CD4-positive, alpha-beta T cell treated with Interleukin-6 at 100 ng/mL for 8 hours (primary cell): ENCODE measurements around the gene FMO5.
"Not testable (repeated sequence)": the region's sequence is repeated elsewhere in the genome, so short reads cannot be mapped to it uniquely, and the experiment has no call there.

ENCODE experiments used
- DNase-seq: peaks from one replicate; pipeline ENCODE4 v3.0.0-alpha.2; 2020; ENCODE audit warnings: mixed read lengths, low spot score

FMO5 gene, protein sequence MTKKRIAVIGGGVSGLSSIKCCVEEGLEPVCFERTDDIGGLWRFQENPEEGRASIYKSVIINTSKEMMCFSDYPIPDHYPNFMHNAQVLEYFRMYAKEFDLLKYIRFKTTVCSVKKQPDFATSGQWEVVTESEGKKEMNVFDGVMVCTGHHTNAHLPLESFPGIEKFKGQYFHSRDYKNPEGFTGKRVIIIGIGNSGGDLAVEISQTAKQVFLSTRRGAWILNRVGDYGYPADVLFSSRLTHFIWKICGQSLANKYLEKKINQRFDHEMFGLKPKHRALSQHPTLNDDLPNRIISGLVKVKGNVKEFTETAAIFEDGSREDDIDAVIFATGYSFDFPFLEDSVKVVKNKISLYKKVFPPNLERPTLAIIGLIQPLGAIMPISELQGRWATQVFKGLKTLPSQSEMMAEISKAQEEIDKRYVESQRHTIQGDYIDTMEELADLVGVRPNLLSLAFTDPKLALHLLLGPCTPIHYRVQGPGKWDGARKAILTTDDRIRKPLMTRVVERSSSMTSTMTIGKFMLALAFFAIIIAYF

DNA sequence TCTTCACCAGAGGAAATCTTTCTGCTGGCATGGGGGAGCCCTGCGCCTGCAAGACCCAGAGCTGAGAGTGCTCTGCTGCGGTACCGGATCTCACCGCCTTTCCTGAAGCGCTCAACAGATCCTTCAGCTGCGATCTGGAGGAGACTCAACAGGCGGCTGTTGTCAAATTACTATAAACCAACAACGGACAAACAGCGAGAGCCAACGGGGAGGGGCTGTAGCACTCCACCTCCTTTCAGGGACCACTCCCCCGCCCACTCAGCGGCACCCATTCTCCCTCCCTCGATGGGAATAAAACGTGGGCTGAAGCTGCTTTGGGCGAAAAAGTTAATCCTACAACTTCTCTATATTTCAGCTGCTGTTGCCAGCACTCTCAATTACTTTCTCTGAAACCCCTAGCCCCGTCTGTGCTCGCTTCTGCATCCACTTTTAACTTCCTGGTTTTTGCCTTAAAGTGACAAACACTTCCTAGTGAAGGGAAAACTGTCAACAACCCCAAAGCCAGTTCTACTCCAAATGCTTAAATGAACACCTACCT, at the start of gene FMO5:
Gene FMO5, minus strand, starts transcription at position 147 of the 538 bp plus-strand sequence. CDS start 310 bp downstream, outside the sequence.
- peak; percentile 46 for DNase-seq

DNA sequence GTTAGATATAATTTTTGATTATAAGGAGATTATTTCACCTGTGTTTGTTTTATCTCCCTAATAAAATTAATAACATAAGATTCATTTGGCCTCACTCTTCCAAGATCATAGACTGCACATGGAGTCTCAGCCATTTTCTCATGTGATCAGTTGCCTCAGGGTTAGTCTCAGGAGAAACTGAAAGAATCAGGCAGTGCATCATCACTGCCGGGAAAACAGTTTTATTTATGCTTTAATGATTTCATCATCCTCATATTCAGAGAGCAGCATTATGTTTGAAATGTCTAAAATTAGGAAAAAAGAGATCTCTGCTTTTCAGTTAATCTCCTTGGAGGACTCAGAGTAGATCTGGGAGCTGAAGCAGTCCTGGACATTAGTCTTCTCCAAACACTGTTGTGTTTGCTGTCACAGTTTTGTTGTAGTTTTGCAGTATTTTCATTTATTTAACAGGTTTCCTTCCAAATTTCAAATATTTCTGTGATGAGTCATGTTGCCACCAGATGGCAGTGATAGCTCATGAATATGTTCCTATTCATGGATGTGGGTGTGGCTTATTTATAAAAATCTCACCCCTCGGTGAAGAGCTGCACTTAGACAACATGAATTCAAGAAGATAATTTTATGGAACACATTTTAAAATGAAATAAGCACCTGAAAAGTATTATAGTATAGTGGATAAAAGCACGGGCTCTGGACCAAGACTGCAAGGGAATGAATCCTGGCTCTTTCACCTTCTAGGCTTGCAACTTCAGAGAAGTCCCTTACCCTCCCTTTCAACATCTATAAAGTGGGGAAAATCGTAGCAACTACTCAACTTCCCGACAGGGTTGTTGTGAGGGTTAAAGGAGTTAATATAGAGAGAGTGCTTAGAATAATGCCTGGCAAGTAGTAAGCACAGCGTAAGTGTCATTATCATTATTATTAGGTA, 48.5 kb upstream of the FMO5 start:
- peak; percentile 27 for DNase-seq

DNA sequence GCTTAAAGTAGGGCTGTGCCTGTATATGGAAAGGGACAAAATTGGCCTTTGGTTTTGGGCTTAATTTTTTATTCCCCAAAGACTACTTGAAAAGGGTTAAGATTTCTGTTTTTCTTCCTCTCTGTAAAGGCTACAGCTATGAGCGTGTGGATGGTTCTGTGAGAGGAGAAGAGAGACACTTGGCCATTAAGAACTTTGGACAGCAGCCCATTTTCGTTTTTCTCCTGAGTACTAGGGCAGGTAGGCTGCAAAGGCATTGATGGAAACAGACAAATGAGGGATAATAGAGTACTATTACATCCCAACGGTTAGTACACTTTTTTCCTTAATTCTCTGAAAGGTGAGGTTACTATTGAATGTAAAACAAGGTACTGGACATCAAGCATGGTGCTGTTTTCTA, 46.9 kb upstream of the FMO5 start:
- no peak for DNase-seq

DNA sequence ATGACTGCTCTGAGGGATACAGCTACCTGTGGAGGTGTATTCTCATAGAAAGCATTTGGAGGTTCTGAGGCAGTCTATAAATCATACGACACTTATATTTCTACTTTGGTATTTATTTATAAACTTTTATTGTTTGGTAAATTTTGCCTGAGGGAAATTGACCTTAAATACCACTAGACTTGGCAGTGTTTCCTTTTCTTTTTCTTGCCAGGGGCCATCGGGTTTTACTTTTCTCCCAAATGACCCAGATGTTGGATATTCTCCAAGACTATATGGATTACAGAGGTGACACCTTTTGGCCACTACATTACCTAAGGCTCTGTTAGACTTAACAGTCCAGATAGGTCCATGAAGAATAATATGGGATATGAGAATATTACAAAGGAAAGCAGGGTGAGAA, 45.6 kb upstream of the FMO5 start:
- no peak for DNase-seq

DNA sequence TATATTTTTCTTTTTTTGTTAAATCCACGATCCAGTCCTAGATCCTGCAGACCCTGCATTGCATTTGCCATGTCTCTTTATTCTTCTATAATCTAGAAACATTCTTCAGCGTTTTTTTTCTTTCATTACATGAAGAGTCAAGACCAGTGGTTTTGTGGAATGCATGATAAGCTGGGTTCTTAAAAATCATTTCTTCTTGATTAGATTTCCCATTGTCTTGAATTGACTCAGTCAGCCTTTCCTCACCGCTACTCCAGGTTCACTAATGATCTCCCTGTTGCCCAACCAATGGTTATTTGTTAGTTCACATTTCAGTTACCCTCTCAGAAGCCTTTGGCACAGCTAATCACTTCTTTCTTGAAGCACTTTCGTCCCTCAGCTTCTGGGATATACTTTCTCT, 42.6 kb upstream of the FMO5 start:
- DNase-seq, result no peak

DNA sequence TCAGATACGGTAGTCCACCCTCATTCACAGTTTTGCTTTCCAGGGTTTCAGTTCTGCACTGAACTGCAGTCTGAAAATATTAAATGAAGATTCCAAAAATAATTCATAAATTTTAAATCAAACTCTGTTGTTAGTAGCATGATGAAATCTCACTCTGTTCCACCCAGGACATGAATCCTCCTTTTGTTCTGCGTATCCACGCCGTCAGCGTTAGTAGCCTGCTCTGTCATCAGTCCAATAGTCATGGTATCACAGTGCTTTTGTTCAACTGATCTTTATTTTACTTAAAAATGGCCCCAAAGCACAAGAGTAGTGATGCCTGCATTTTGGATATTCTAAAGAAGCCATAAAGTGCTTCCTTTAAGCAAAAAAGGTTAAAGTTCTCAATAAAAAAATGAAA, 41.2 kb upstream of the FMO5 start:
- no peak for DNase-seq

DNA sequence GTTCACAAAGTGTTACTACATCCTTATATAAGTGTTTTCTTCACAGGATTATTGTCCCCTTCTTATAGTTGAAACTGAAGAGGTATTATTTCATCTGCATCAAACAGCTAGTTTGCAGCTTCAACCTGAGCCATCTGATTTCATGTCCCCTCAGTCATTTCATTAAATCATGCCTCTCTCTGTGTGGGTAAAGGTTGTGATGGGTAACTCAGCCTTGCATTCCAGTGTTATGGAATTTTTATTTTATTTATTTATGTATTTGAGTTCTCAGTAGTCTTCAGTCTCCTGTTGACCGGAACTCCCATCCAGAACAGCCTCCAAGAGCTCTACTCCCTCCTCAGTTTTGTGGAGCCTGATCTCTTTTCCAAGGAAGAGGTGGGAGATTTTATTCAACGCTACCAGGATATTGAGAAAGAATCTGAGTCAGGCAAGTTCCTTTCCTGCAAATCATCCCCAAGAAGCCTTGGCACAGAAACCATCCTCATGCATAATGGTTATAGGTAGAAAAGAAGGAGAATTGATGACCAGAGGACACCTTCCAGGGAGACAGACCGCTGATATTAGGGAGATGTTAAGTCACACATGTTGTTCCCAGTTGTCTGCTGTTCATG, 39.1 kb upstream of the FMO5 start:
- no peak for DNase-seq

DNA sequence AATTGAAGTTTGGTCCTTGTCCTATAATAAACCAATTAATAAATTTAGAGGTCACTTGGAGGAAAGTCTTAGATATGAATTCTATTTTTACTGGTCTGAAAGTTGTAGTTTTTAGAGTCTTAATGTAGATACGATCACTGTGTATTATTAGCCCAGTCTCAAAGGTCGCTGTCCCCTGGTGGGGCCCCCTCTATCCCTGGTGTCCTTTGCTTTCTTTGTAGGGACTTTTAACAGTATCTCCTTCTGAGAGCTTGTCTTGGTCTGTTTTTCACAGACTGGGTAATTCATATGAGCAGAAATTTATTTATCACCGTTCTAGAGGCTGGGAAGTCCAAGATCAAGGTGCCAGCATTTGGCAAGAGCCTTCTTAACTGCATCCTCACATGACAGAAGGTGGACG, 35.8 kb upstream of the FMO5 start:
- DNase-seq, result no peak

DNA sequence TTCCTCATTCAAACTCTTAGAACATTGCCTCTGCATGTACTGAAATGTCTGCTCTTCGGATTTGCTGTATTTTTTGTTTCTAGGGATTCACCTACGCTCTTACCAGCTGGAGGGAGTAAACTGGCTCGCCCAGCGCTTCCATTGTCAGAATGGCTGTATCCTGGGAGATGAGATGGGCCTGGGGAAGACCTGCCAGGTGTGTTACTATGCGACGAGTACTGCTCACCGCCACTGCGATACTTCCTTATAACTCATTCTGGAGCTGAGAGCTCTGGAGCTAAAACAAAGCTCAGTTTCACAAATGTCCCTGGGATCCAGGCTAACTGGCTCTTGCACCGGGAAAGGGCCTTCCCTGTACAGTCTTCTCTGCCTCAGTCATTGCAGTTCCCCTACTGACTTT, 27.4 kb upstream of the FMO5 start:
- no peak for DNase-seq

DNA sequence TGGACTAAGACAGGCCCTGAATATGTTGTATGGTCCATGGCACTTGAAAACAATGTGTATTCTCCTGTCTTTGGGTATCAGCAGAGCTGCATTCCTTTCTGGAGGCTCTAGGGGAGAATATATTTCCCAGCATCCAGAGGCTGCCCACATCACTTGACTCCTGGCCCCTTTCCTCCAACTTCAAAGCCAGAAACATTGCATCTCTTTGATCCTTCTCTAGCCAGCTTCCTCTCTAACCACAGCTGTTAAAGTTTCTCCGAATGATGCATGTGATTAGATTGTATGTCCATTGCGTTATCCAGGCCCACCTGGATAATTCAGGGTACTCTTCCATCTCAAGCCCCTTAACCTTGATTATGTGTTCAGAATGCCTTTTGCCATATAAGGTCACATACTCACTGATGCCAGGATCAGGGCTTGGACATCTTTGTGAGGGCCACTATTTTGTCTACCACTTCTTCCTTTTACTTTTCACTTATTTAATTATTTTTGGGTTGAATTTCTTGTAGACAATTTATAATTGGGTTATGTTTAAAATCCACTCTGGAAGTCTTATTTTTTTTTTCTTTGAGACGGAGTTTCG, 22.6 kb upstream of the FMO5 start:
- no peak for DNase-seq

DNA sequence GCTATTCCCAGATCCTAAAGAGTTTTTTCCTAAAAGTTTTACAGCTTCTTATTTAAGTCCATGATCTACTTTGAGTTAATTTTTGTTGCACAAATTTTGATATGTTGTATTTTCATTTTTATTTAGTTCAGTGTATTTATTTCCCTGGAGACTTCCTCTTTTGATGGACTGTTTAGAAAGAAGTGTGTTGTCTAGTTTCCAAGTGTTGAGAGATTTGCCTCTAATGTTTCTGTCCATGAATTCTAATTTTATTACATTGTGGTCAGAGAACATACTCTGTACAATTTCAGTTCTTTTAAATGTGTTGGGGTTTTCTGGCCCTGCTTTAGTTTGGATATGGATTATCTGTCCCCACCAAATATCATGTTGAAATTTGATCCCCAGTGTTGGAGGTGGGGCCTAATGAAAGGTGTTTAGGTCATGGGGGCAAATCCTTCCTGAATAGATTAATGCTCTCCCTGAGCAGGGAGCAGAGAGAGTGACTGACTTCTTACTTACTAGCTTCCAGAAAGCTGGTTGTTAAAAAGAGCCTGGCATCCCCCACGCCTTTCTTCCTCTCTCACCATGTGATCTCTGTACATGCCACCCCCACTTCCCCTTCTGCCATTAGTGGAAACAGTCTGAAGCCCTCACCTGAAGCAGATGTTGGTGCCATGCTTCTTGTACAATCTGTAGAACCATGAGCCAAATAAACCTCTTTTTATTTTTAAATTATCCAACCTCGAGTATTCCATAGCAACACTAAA, 21.9 kb upstream of the FMO5 start:
- DNase-seq, result no peak

DNA sequence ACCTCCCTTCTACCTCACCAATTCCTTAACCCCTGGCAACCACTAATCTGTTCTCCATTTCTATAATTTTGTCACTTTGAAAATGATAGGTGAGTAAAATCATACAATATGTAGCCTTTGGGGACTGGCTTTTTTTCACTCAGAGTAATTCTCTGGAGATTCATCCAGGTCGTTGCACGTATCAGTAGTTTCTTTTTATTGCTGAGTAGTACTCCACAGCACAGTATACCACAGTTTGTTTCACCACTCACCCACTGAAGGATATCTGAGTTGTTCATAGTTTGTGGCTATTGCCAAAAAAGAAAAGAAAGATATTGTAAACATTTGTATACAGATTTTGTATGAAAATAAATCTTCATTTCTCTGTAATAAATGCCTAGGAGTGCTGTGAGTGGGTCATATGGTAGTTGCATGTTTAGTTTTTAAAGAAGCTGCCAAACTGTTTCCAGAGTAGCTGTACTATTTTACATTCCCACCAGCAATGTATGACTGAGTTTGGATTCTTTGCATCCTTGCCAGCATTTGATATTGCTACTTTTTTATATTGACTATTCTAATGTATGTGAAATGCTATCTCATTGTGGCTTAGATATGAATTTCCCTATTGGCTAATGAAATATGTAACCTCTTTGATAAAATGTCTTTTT, 21.0 kb upstream of the FMO5 start:
- DNase-seq, result no peak

DNA sequence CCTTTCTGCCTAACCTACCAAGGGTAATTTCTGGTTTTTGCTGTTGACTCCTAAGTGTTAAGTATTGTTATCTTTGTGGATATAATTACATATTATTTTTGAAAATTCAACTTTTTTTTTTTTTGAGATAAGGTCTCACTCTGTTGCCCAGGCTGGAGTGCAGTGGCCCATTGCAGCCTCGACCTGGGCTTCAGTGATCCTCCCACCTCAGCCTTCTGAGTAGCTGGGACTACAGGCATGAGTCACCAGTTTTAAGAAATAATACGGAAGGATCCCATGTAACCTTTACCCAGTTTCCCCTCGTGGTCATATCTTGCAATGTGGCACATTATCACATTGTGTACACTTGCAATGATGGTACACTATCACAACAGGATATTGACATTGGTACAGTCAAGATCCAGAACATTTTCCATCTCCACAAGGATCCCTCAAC, 20.5 kb upstream of the FMO5 start:
- no peak for DNase-seq

DNA sequence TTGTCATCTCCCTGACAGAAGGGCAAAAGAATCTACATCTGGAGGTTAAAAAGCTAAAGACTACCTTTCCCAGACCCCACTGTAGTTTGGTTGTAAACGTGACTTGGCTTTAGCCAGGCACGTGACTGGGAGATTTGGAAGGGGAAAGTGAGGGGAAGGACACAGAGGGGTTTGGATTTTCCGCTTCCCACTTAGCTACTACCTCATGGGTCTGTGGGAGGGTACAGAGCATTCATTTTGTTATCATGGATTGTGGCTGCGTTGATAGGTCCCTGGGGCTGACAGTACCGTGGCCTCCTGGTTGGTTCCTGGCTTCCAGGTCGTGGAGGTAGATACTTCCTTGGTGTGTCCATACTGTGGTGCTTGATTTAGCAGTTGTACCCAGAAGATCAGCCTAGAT, 20.0 kb upstream of the FMO5 start:
- no peak for DNase-seq

DNA sequence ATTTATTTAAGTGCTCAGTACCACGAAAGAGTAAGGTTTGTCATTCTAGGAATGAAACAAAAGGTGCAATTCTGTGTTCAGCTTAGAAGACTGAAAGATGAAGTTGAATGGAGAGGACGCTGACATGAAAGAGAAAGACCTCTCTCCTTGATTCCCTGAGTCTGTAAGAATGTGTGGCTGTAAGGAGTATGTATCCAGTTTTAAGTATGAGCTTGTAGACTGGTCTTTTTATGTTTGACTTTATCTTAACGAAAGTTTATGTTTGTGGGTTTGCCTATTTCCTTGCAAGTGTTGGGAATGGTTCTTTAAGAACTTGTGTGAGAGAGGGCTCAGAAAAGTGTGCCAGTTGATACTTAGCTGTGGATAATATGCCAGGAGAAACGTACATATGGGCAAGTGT, 18.7 kb upstream of the FMO5 start:
- DNase-seq, result no peak

DNA sequence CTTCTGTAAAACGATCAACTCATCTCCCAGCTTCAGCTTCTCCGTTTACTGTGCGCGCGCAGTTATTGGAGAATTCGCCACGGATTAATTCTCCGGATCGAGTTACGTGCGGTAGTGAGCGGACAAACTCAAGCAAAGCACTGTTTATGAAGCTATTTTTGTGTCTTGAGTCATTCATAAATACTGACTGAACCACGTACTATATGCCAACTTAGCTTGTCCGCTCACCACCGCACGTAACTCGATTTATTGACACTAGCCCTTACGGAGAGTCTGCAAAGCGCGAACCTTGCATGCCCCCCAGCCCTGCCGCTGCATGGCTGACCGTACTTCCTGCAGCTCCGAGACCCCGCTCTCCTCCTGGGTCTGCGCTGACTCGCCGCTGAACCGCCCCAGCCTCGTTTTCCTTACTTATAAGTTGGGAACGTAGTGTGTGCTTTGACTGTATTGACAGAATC, 18.1 kb upstream of the FMO5 start:
- no peak for DNase-seq

DNA sequence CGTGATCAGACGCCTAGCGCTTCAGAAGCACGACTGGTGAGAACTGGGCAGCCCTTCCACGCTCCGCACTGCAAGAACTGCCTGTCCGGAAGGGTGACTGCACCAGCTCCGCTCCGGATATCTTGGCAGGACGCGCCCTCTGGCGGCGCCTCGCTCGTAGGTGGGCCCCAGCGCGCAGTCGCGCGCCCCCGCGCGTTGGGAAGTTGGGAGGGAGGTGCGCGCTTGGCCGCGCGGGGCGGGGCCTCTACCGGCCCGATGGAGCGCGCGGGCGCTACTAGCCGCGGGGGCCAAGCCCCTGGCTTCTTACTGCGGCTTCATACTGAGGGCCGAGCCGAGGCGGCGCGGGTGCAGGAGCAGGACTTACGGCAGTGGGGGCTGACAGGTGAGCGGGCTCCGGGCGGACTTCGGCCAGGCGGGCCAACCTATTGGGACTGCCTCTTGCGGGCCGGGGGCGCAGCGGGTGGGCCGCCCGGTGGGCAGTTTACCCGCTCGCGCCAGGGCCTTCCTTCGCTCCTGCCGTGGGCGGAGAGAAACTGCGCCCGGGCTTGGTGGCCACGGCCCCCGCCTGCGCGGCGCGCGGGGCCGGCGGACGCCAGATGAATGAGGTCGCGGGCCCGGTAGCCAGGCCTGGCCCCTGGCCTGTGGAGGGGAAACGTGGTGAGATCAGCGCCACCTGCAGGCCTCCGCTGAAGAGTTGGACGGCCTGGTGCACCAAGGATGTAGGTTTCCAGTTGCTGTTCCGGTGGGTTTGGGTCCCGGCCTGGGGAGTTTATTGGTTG, 17.5 kb upstream of the FMO5 start, which contains the start of gene CHD1L:
Gene CHD1L, plus strand, starts transcription at position 236 of the 779 bp plus-strand sequence. Its CDS starts 20 bp downstream, at position 256.
- DNase-seq, result peak; percentile 92

DNA sequence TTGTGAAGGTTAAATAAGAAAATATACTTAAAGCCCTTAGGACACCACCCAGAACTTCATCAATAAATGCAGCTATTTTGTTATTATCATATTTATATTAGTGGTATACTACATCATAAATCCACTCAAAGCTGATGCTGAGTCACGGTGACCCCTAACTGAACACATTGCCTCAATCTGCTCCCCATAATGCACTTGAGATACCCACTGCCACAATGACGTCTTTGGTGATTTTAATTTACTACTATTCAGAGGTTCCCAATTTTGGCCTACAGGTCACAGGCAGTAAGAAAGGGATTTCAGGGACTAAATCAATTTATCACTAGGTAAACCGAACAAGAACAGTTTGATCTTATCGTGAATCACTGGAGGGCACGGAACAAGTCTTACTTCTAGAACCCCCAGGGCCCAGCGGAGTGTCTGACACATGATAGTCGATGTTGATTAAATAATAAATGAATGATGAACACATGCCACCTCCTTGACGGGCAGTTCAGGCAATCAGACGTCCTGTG, 16.9 kb upstream of the FMO5 start:
- no peak for DNase-seq

DNA sequence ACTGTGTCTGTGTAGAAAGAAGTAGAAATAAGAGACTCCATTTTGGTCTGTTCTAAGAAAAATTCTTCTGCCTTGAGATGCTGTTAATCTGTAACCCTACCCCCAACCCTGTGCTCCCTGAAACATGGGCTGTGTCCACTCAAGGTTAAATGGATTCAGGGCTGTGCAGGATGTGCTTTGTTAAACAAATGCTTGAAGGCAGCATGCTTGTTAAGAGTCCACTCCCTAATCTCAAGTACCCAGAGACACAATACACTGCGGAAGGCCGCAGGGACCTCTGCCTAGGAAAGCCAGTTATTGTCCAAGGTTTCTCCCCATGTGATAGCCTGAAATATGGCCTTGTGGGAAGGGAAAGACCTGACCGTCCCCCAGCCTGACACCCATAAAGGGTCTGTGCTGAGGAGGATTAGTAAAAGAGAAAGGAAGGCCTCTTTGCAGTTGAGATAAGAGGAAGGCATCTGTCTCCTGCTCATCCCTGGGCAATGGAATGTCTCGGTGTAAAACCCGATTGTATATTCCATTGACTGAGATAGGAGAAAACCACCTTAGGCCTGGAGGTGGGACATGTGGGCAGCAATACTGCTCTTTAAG, 15.1 kb upstream of the FMO5 start:
- not testable (repeated sequence) for DNase-seq
